ENCODE data around the gene PLAAT5. TPM values are rescaled to one million over a fixed set of nuclear protein-coding genes. Genes with fewer than 3 reads are reported as not detected.
A peak's percentile ranks its signal among the peaks of the same experiment; 100 is the strongest.

The PLAAT5 gene
- total RNA-seq, 1 experiment from 2014 or later = 8.5 TPM

DNA sequence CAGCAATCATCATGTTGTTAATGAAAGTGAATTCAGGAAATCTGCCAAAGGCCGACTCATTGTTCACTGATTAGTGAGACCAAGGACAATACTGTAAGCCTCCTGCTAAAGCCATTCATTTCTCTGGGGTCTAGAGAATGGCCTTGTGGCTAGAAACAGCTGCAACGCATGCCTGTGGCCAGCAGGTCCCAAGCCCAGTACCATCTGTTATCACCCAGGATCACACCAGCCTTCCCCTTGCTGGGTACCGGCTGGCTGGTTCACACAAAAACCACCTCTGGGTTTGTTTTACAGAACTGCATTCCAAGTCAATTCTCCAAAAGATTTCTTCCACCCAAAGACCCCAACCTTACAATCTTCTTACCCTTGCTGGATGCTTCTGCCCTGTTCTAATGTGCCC, 1.1 kb downstream of the PLAAT5 start:
- H3K18ac ChIP-seq (ENCODE audit: insufficient read length, low read depth, low read length) = no peak overlapping the region
- peaks cover 5% of the 10 kb centered on the region for H3K9me3 ChIP-seq (ENCODE audit: control insufficient read depth, low read depth, low read length)
- H3K27ac Mint-ChIP-seq = peak overlapping the region in 2 of 3 experiments; percentile 40 to 62; a peak in 4 of 7 replicates
- DNase-seq = peak; percentile 64
- no peaks in the 10 kb centered on the region for H4K20me1 ChIP-seq (ENCODE audit: control insufficient read depth, insufficient read depth, insufficient read length)
- H3K79me2 ChIP-seq (ENCODE audit: insufficient read depth, low read length) = no peaks in the 10 kb centered on the region
- H3K4me2 ChIP-seq (ENCODE audit: insufficient read depth, insufficient read length, low read length) = peak overlapping the region; percentile 34
- no peak overlapping the region for H2BK15ac ChIP-seq (ENCODE audit: low read depth, low read length)
- H3K23ac ChIP-seq (ENCODE audit: insufficient read length, low read depth, low read length) = no peak overlapping the region
- peak overlapping the region; percentile 71 to 77; a peak in 4 of 5 replicates for H3K4me3 Mint-ChIP-seq
- no peak overlapping the region for H2AFZ ChIP-seq (ENCODE audit: low read length)
- H2BK120ac ChIP-seq (ENCODE audit: low read depth, low read length, poor library complexity, severe bottlenecking) = no peak overlapping the region
- peaks cover 23 to 35% of the 10 kb centered on the region in 2 experiments for H3K9me3 Mint-ChIP-seq
- H3K4me1 ChIP-seq (ENCODE audit: insufficient read depth, low read length) = 0 out of 2 replicates have a peak, but pooled peaks cover 2% of the 10 kb centered on the region
- peaks cover 2% of the 10 kb centered on the region for H3K27me3 Mint-ChIP-seq (ENCODE audit: low read depth)
- H3T11ph ChIP-seq (ENCODE audit: low read length) = no peak overlapping the region
- no CpG with 5 or more reads among the region's 3 CpGs for WGBS (ENCODE audit: extremely low coverage, insufficient read length, low lambda C conversion rate)
- TF ChIP-seq, protein P1, sequence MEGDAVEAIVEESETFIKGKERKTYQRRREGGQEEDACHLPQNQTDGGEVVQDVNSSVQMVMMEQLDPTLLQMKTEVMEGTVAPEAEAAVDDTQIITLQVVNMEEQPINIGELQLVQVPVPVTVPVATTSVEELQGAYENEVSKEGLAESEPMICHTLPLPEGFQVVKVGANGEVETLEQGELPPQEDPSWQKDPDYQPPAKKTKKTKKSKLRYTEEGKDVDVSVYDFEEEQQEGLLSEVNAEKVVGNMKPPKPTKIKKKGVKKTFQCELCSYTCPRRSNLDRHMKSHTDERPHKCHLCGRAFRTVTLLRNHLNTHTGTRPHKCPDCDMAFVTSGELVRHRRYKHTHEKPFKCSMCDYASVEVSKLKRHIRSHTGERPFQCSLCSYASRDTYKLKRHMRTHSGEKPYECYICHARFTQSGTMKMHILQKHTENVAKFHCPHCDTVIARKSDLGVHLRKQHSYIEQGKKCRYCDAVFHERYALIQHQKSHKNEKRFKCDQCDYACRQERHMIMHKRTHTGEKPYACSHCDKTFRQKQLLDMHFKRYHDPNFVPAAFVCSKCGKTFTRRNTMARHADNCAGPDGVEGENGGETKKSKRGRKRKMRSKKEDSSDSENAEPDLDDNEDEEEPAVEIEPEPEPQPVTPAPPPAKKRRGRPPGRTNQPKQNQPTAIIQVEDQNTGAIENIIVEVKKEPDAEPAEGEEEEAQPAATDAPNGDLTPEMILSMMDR (conservative IDR thresholded peaks at IDR 0.05) = peak; percentile 48
- no peak overlapping the region for H3K9ac ChIP-seq (ENCODE audit: extremely low read depth, insufficient read length, low read length)
- H4K91ac ChIP-seq (ENCODE audit: insufficient read length, low read depth, low read length) = no peak overlapping the region
- no peak overlapping the region for H2BK5ac ChIP-seq (ENCODE audit: insufficient read length, low read length)
- H3K4me1 Mint-ChIP-seq = peaks cover 33 to 41% of the 10 kb centered on the region in 2 experiments
- 0 out of 2 replicates have a peak, but pooled peaks cover 2% of the 10 kb centered on the region for H3K27me3 ChIP-seq (ENCODE audit: insufficient read depth, low read length)
- no peaks in the 10 kb centered on the region for H3K79me1 ChIP-seq (ENCODE audit: insufficient read depth, low read depth, low read length, poor library complexity, severe bottlenecking)
- no peak overlapping the region for H4K5ac ChIP-seq (ENCODE audit: insufficient read length, low read depth, low read length)
- peaks cover 18% of the 10 kb centered on the region for H3K23me2 ChIP-seq (ENCODE audit: insufficient read length, low read depth, low read length, poor library complexity, severe bottlenecking)
- H3K4ac ChIP-seq (ENCODE audit: low read depth, low read length) = no peak overlapping the region
- H3K36me3 Mint-ChIP-seq (ENCODE audit: insufficient read depth in 1 of 3, low read depth in 3 of 3) = peaks cover 2 to 38% (median 23%) of the 10 kb centered on the region in 3 experiments; a peak in 6 of 7 replicates
- H3K14ac ChIP-seq (ENCODE audit: insufficient read depth, low read length) = no peak overlapping the region
- H2AK5ac ChIP-seq (ENCODE audit: insufficient read length, low read length) = no peak overlapping the region
- no peak overlapping the region for H3K56ac ChIP-seq (ENCODE audit: insufficient read length, low read depth, low read length)
- H3K27ac ChIP-seq (ENCODE audit: insufficient read length, low read depth, low read length) = no peak overlapping the region
- H2BK12ac ChIP-seq (ENCODE audit: insufficient read length, low read depth, low read length) = no peak overlapping the region
- no peak overlapping the region for H4K8ac ChIP-seq (replicated peaks; ENCODE audit: insufficient read length, low read depth, low read length)
- H2BK20ac ChIP-seq (ENCODE audit: low read depth, low read length, poor library complexity, severe bottlenecking) = no peak overlapping the region
